A549 (cell line): ENCODE results near the gene PRKCZ.

Experiments used
- CBX2 ChIP-seq: fragments of 200-600 bp; sonication (generic); IDR thresholded peaks from 2 replicates; pipeline ENCODE4 v1.6.1; 2016; ENCODE audit warnings: low read depth, mild to moderate bottlenecking, borderline replicate concordance
- CHD4 ChIP-seq: fragments of 200-600 bp; sonication (generic); IDR thresholded peaks from 2 replicates; pipeline ENCODE4 v1.6.1; 2016; ENCODE audit warnings: antibody characterized with exemption, mild to moderate bottlenecking, borderline replicate concordance
- JUN ChIP-seq, 2 experiments: fragments of >200 bp; sonication (Bioruptor Twin); formaldehyde crosslinking; IDR thresholded peaks; 2 replicates in 1 of 2; 3 replicates in 1 of 2; pipeline ENCODE4 v1.6.1; 2016 to 2017
- KDM5A ChIP-seq: fragments of 200-600 bp; sonication (generic); IDR thresholded peaks from 2 replicates; pipeline ENCODE4 v1.6.1; 2016; ENCODE audit warnings: antibody characterized with exemption, mild to moderate bottlenecking
- POLR2A ChIP-seq: IDR thresholded peaks from 2 replicates; pipeline ENCODE4 v1.6.1; 2012; ENCODE audit warnings: mild to moderate bottlenecking, low read length
- RAD21 ChIP-seq, 2 experiments: fragments of >200 bp in 1 of 2; sonication (Bioruptor Twin) in 1 of 2; formaldehyde crosslinking in 1 of 2; IDR thresholded peaks in 1 of 2; conservative IDR thresholded peaks in 1 of 2; 2 replicates in 1 of 2; 3 replicates in 1 of 2; pipeline ENCODE4 v1.6.1; 2012 to 2018; ENCODE audit warnings: inconsistent platforms in 1 of 2
- SMC3 ChIP-seq: fragments of >200 bp; sonication (Bioruptor Twin); formaldehyde crosslinking; IDR thresholded peaks from 3 replicates; pipeline ENCODE4 v1.6.1; 2018; ENCODE audit warnings: inconsistent platforms
- ZNF302 ChIP-seq: fragments of 250-450 bp; sonication (Bioruptor Pico); IDR thresholded peaks from 2 replicates; pipeline ENCODE4 v1.9.0; 2021; ENCODE audit warnings: inconsistent platforms, mild to moderate bottlenecking, moderate library complexity
- TF ChIP-seq, protein P1 (sequence below): fragments of 150-350 bp; IDR thresholded peaks from 2 replicates; pipeline ENCODE4 v1.6.1; 2014; ENCODE audit warnings: low read depth, mild to moderate bottlenecking, low read length
- TF ChIP-seq, protein P2 (sequence below): fragments of >200 bp; sonication (Bioruptor Twin); formaldehyde crosslinking; IDR thresholded peaks from 3 replicates; pipeline ENCODE4 v1.5.1; 2016
- TF ChIP-seq, protein P3 (sequence below): fragments of 250-450 bp; sonication (Bioruptor Pico); IDR thresholded peaks from 2 replicates; pipeline ENCODE4 v1.5.0; 2021; ENCODE audit warnings: mild to moderate bottlenecking, moderate library complexity, borderline replicate concordance

DNA sequence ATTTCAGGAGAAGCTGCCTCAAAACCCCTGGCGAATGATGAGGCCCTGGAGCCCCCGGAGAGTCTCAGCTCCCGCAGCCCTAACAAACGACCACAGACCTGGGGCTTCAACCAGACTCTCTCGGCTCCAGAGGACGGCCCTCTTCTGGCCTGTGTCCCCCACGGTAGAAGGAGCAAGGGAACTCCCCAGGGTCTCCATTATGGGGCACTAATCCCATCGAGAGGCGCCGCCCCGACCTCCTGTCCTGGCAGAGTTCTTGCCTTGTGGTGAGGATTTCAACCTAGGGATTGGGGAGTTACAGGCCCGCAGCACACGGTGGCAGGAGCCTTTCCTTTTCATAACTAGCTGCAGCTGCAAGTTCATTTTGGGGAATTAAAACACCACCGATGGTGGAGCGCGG lies 138.1 kb downstream of the PRKCZ start:
- no peak for TF ChIP-seq RAD21 (conservative IDR thresholded peaks at IDR 0.05 in 1 of 2, IDR thresholded peaks at IDR 0.05 in 1 of 2)
- TF ChIP-seq POLR2A, result no peak
- TF ChIP-seq JUN (IDR thresholded peaks at IDR 0.05), result no peak
- no peak for TF ChIP-seq CHD4
- TF ChIP-seq CBX2, result no peak
- TF ChIP-seq, protein P1, sequence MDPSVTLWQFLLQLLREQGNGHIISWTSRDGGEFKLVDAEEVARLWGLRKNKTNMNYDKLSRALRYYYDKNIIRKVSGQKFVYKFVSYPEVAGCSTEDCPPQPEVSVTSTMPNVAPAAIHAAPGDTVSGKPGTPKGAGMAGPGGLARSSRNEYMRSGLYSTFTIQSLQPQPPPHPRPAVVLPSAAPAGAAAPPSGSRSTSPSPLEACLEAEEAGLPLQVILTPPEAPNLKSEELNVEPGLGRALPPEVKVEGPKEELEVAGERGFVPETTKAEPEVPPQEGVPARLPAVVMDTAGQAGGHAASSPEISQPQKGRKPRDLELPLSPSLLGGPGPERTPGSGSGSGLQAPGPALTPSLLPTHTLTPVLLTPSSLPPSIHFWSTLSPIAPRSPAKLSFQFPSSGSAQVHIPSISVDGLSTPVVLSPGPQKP, result no peak
- TF ChIP-seq, protein P2, sequence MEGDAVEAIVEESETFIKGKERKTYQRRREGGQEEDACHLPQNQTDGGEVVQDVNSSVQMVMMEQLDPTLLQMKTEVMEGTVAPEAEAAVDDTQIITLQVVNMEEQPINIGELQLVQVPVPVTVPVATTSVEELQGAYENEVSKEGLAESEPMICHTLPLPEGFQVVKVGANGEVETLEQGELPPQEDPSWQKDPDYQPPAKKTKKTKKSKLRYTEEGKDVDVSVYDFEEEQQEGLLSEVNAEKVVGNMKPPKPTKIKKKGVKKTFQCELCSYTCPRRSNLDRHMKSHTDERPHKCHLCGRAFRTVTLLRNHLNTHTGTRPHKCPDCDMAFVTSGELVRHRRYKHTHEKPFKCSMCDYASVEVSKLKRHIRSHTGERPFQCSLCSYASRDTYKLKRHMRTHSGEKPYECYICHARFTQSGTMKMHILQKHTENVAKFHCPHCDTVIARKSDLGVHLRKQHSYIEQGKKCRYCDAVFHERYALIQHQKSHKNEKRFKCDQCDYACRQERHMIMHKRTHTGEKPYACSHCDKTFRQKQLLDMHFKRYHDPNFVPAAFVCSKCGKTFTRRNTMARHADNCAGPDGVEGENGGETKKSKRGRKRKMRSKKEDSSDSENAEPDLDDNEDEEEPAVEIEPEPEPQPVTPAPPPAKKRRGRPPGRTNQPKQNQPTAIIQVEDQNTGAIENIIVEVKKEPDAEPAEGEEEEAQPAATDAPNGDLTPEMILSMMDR, result no peak
- TF ChIP-seq, protein P3, sequence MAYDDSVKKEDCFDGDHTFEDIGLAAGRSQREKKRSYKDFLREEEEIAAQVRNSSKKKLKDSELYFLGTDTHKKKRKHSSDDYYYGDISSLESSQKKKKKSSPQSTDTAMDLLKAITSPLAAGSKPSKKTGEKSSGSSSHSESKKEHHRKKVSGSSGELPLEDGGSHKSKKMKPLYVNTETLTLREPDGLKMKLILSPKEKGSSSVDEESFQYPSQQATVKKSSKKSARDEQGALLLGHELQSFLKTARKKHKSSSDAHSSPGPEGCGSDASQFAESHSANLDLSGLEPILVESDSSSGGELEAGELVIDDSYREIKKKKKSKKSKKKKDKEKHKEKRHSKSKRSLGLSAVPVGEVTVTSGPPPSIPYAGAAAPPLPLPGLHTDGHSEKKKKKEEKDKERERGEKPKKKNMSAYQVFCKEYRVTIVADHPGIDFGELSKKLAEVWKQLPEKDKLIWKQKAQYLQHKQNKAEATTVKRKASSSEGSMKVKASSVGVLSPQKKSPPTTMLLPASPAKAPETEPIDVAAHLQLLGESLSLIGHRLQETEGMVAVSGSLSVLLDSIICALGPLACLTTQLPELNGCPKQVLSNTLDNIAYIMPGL, result no peak
- no peak for TF ChIP-seq SMC3
- TF ChIP-seq KDM5A, result no peak
- TF ChIP-seq ZNF302 (CRISPR knock-in tag), result no peak
